Astrocyte (in vitro differentiated cells and primary cell): ENCODE results near the gene APOC3. TPM values are rescaled to one million over a fixed set of nuclear protein-coding genes. Genes with fewer than 3 reads are reported as not detected.
A peak's percentile ranks its signal among the peaks of the same experiment; 100 is the strongest.

Experiments used
- DNase-seq: peaks from one replicate; pipeline ENCODE4 v3.0.0-alpha.2; 2010; ENCODE audit warnings: low read depth
- FAIRE-seq: peaks from 2 replicates; lab custom pipeline; 2011; peaks lifted over from hg19 to GRCh38; lab: Jason Lieb, UNC
- H2AFZ ChIP-seq: 2 replicates; pipeline ENCODE4 v1.6.0; 2012; ENCODE audit warnings: low read depth, low read length, inconsistent platforms
- H3K27ac ChIP-seq: 2 replicates; pipeline ENCODE4 v1.5.1; 2011; ENCODE audit warnings: low read depth, low read length, inconsistent platforms
- H3K27me3 ChIP-seq: 2 replicates; pipeline ENCODE4 v1.6.0; 2011; ENCODE audit warnings: low read length, inconsistent platforms; ENCODE audit not compliant: insufficient read depth
- H3K36me3 ChIP-seq: 2 replicates; pipeline ENCODE4 v1.5.1; 2011; ENCODE audit warnings: low read length, inconsistent platforms; ENCODE audit not compliant: insufficient read depth
- H3K4me1 ChIP-seq: 2 replicates; pipeline ENCODE4 v1.5.1; 2011; ENCODE audit warnings: low read length, inconsistent platforms; ENCODE audit not compliant: insufficient read depth
- H3K4me2 ChIP-seq: 2 replicates; pipeline ENCODE4 v1.6.0; 2012; ENCODE audit warnings: low read length, inconsistent platforms
- H3K4me3 ChIP-seq: 2 replicates; pipeline ENCODE4 v1.5.1; 2011; ENCODE audit warnings: low read depth, mild to moderate bottlenecking, low read length, inconsistent platforms; ENCODE audit not compliant: insufficient read depth
- H3K79me2 ChIP-seq: 2 replicates; pipeline ENCODE4 v1.6.0; 2012; ENCODE audit warnings: mild to moderate bottlenecking, low read length, inconsistent platforms; ENCODE audit not compliant: insufficient read depth
- H3K9ac ChIP-seq: 2 replicates; pipeline ENCODE4 v1.6.0; 2012; ENCODE audit warnings: mild to moderate bottlenecking, low read length, inconsistent platforms
- H3K9me3 ChIP-seq: 2 replicates; pipeline ENCODE4 v1.5.1; 2012; ENCODE audit warnings: low read depth, mild to moderate bottlenecking, low read length, inconsistent platforms; ENCODE audit not compliant: insufficient read depth
- H4K20me1 ChIP-seq: 2 replicates; pipeline ENCODE4 v1.6.0; 2012; ENCODE audit warnings: low read length, inconsistent platforms; ENCODE audit not compliant: insufficient read depth
- H3K27ac Mint-ChIP-seq: one replicate; pipeline ENCODE4 v1.8.0; 2021; ENCODE audit warnings: mild to moderate bottlenecking, mixed read lengths; ENCODE audit not compliant: unreplicated experiment
- H3K27me3 Mint-ChIP-seq: one replicate; pipeline ENCODE4 v1.8.0; 2021; ENCODE audit warnings: low read depth, mixed read lengths; ENCODE audit not compliant: unreplicated experiment
- H3K36me3 Mint-ChIP-seq: one replicate; pipeline ENCODE4 v1.8.0; 2021; ENCODE audit warnings: low read depth, mixed read lengths; ENCODE audit not compliant: unreplicated experiment
- H3K4me1 Mint-ChIP-seq: one replicate; pipeline ENCODE4 v1.8.0; 2021; ENCODE audit warnings: low read depth, mixed read lengths; ENCODE audit not compliant: unreplicated experiment
- H3K4me3 Mint-ChIP-seq: one replicate; pipeline ENCODE4 v1.8.0; 2021; ENCODE audit warnings: mild to moderate bottlenecking, moderate library complexity, mixed read lengths; ENCODE audit not compliant: unreplicated experiment
- H3K9me3 Mint-ChIP-seq: one replicate; pipeline ENCODE4 v1.8.0; 2021; ENCODE audit warnings: mild to moderate bottlenecking, mixed read lengths; ENCODE audit not compliant: unreplicated experiment
- EZH2 ChIP-seq: IDR thresholded peaks from 2 replicates; pipeline ENCODE4 v1.6.1; 2012; ENCODE audit warnings: mild to moderate bottlenecking, low read length, inconsistent platforms; ENCODE audit not compliant: insufficient read depth
- total RNA-seq: library from RNA; stranded (reverse); gene quantifications from 2 replicates; pipeline ENCODE4 v1.2.1, GENCODE V29; 2021
- TF ChIP-seq, protein P1 (sequence below): IDR thresholded peaks from 2 replicates; pipeline ENCODE4 v1.5.1; 2011; ENCODE audit warnings: low read depth, mild to moderate bottlenecking, inconsistent platforms, low read length, moderate library complexity; ENCODE audit not compliant: insufficient read depth

The APOC3 gene
- total RNA-seq, 1 donor from 2014 or later: not detected

- Mint-ChIP-seq H3K4me1 (peaks cover 11% of the 10 kb centered on the region), H3K9me3 (no peaks in the 10 kb centered on the region), H3K36me3 (no peaks in the 10 kb centered on the region), H3K27ac (peak within 1 kb of the TSS; percentile 26), H3K27me3 (peaks cover 22% of the 10 kb centered on the region), H3K4me3 (no peak within 1 kb of the TSS)
- Histone ChIP-seq H3K27ac (no peak within 1 kb of the TSS), H3K4me1 (peaks cover 7% of the 10 kb centered on the region), H3K4me3 (no peak within 1 kb of the TSS), H3K9me3 (no peaks in the 10 kb centered on the region), H3K36me3 (no peaks in the 10 kb centered on the region), H3K79me2 (no peaks in the 10 kb centered on the region), H4K20me1 (no peaks in the 10 kb centered on the region), H3K9ac (no peak within 1 kb of the TSS), H2AFZ (no peak within 1 kb of the TSS), H3K4me2 (no peak within 1 kb of the TSS), H3K27me3 (no peaks in the 10 kb centered on the region)
- DNase-seq: no peak
- TF ChIP-seq, protein P1, sequence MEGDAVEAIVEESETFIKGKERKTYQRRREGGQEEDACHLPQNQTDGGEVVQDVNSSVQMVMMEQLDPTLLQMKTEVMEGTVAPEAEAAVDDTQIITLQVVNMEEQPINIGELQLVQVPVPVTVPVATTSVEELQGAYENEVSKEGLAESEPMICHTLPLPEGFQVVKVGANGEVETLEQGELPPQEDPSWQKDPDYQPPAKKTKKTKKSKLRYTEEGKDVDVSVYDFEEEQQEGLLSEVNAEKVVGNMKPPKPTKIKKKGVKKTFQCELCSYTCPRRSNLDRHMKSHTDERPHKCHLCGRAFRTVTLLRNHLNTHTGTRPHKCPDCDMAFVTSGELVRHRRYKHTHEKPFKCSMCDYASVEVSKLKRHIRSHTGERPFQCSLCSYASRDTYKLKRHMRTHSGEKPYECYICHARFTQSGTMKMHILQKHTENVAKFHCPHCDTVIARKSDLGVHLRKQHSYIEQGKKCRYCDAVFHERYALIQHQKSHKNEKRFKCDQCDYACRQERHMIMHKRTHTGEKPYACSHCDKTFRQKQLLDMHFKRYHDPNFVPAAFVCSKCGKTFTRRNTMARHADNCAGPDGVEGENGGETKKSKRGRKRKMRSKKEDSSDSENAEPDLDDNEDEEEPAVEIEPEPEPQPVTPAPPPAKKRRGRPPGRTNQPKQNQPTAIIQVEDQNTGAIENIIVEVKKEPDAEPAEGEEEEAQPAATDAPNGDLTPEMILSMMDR: no peak
- no peak for TF ChIP-seq EZH2
- no peak for FAIRE-seq
These were observed 7.8 kb downstream of the APOC3 start, which contains the start of gene APOA1 for GRCh38 chr11:116837231-116838091. TSS of gene APOA1 (minus strand) at chr11:116837622. CDS start at chr11:116837387, 235 bp downstream.

DNA sequence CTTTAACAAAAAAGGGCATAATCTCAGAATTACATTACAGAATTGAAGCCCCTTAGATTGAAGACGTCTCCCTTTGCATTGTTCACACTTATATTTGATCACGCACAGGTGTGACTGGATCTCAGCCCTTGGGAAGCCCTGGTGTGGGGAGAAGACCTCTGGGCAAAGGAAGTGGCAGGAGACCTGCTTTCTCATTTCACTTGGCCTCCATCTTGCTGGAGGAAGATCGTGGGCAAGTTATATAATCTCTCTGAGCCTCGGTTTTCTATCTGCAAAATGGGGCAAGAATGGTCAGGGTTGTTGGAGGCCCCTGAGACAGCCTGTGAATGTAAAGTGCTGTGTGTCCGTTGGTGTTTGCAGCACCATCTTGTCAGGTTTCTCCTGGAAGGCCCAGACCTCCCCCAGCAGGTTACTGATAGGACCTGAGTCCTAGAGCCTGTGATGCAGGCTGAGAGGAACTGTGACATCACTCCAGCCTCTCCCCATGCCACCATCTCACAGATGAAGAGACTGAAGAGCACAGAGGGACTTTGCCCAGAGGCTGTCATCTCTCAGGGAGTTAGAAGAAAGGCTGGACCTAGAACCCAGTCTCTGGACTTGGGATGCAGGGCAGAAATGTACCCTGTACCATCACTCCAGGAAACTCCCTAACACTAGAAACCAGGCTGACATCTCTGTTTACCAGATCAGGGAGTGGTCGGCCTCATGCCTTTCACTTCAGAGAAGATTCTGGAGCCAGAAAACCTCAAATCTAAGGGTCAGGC, 8.8 kb downstream of the APOC3 start:
- H3K4me1 Mint-ChIP-seq: peaks cover 12% of the 10 kb centered on the region
- no peaks in the 10 kb centered on the region for H3K9me3 ChIP-seq
- FAIRE-seq: no peak

More for the DNA sequence above, 8.8 kb downstream of the APOC3 start:
- H3K27me3 ChIP-seq: no peaks in the 10 kb centered on the region
- Mint-ChIP-seq H3K9me3 (no peaks in the 10 kb centered on the region), H3K4me3 (no peak overlapping the region), H3K27me3 (peaks cover 15% of the 10 kb centered on the region), H3K27ac (no peak overlapping the region), H3K36me3 (peaks cover 6% of the 10 kb centered on the region)
- H2AFZ ChIP-seq: no peak overlapping the region
- H3K36me3 ChIP-seq: peaks cover 3% of the 10 kb centered on the region
- no peak overlapping the region for H3K9ac ChIP-seq
- TF ChIP-seq, protein P1: no peak
- TF ChIP-seq EZH2: no peak
- H3K27ac ChIP-seq: no peak overlapping the region
- DNase-seq: no peak
- no peaks in the 10 kb centered on the region for H3K79me2 ChIP-seq
- peaks cover 7% of the 10 kb centered on the region for H3K4me1 ChIP-seq
- no peak overlapping the region for H3K4me2 ChIP-seq
- H4K20me1 ChIP-seq: no peaks in the 10 kb centered on the region
- H3K4me3 ChIP-seq: no peak overlapping the region
